Upper lobe of right lung (tissue), 1 donor: Measurements from ENCODE around the gene PLCB1. TPM values are rescaled to one million over a fixed set of nuclear protein-coding genes. Genes with fewer than 3 reads are reported as not detected.

Experiments used
- ATAC-seq: fragments of 200-7000 bp; cut with Tn5 transposase; one replicate; pipeline ENCODE4 v1.9.1; 2020; ENCODE audit warnings: mild to moderate bottlenecking, moderate library complexity
- DNase-seq: peaks from one replicate; pipeline ENCODE4 v3.0.0-alpha.2; 2020
- H3K27ac ChIP-seq: fragments of 200-600 bp; one replicate; pipeline ENCODE4 v1.8.0; 2022
- H3K27me3 ChIP-seq: fragments of 200-600 bp; one replicate; pipeline ENCODE4 v1.8.0; 2022; ENCODE audit warnings: mild to moderate bottlenecking
- H3K36me3 ChIP-seq: fragments of 200-600 bp; one replicate; pipeline ENCODE4 v1.8.0; 2022
- H3K4me1 ChIP-seq: fragments of 200-600 bp; one replicate; pipeline ENCODE4 v1.8.0; 2022
- H3K4me3 ChIP-seq: fragments of 200-600 bp; one replicate; pipeline ENCODE4 v1.8.0; 2022; ENCODE audit warnings: mild to moderate bottlenecking
- H3K9me3 ChIP-seq: fragments of 200-600 bp; one replicate; pipeline ENCODE4 v1.8.0; 2022
- CTCF ChIP-seq: fragments of 200-600 bp; IDR thresholded peaks from one replicate; pipeline ENCODE4 v1.8.0; 2022; ENCODE audit warnings: antibody characterized with exemption
- intact Hi-C: fragments of 100-400 bp; cut with DNase I; formaldehyde crosslinking; loops from one replicate; pipeline ENCODE4 v1.11.0; 2022
- total RNA-seq: library from RNA; stranded (reverse); fragmentation: NEBNext Ultra II Directional; extraction: Animal tissue kit (Norgen Biotek cat#: 25700); gene quantifications from one replicate; pipeline ENCODE4 v1.2.1, GENCODE V29; 2021
- donor health status: DM: no; HTN: yes; CAD: no; lungs with severe emphysema.

PLCB1 gene
- total RNA-seq, 1 donor from 2014 or later = 12.4 TPM

- Histone ChIP-seq H3K27ac (no peak overlapping the region), H3K9me3 (no peaks in the 10 kb centered on the region), H3K4me3 (no peak overlapping the region), H3K4me1 (no peaks in the 10 kb centered on the region), H3K27me3 (no peaks in the 10 kb centered on the region), H3K36me3 (no peaks in the 10 kb centered on the region)
- no peak for ATAC-seq
- DNase-seq = no peak
- intact Hi-C loops = no loop called here
- TF ChIP-seq CTCF = no peak
These were observed 220.4 kb downstream of the PLCB1 start for GRCh38 chr20:8352486-8352885.

GRCh38 chr20:8353512-8353911 lies 221.4 kb downstream of the PLCB1 start:
- H3K4me1 ChIP-seq = no peaks in the 10 kb centered on the region
- intact Hi-C loops = no loop called here
- no peak overlapping the region for H3K4me3 ChIP-seq
- H3K9me3 ChIP-seq = no peaks in the 10 kb centered on the region
- H3K27me3 ChIP-seq = no peaks in the 10 kb centered on the region
- no peak for TF ChIP-seq CTCF
- no peak for ATAC-seq
- DNase-seq = no peak
- H3K27ac ChIP-seq = no peak overlapping the region
- no peaks in the 10 kb centered on the region for H3K36me3 ChIP-seq

GRCh38 chr20:8355453-8355852 lies 223.4 kb downstream of the PLCB1 start:
- no peak for ATAC-seq
- no peak for DNase-seq
- H3K36me3 ChIP-seq = no peaks in the 10 kb centered on the region
- TF ChIP-seq CTCF = no peak
- intact Hi-C loops = no loop called here
- H3K27ac ChIP-seq = no peak overlapping the region
- H3K9me3 ChIP-seq = no peaks in the 10 kb centered on the region
- H3K4me1 ChIP-seq = no peaks in the 10 kb centered on the region
- H3K27me3 ChIP-seq = no peaks in the 10 kb centered on the region
- no peak overlapping the region for H3K4me3 ChIP-seq

GRCh38 chr20:8356806-8357205 lies 224.7 kb downstream of the PLCB1 start:
- Histone ChIP-seq H3K36me3 (no peaks in the 10 kb centered on the region), H3K9me3 (no peaks in the 10 kb centered on the region), H3K4me3 (no peak overlapping the region), H3K27ac (no peak overlapping the region), H3K27me3 (no peaks in the 10 kb centered on the region), H3K4me1 (no peaks in the 10 kb centered on the region)
- no peak for ATAC-seq
- no peak for DNase-seq
- intact Hi-C loops = no loop called here
- no peak for TF ChIP-seq CTCF

GRCh38 chr20:8357703-8358102 lies 225.6 kb downstream of the PLCB1 start:
- no peaks in the 10 kb centered on the region for H3K36me3 ChIP-seq
- DNase-seq (no peak), ATAC-seq (no peak)
- H3K4me1 ChIP-seq = no peaks in the 10 kb centered on the region
- intact Hi-C loops = no loop called here
- H3K9me3 ChIP-seq = no peaks in the 10 kb centered on the region
- H3K27me3 ChIP-seq = no peaks in the 10 kb centered on the region
- TF ChIP-seq CTCF = no peak
- H3K27ac ChIP-seq = no peak overlapping the region
- H3K4me3 ChIP-seq = no peak overlapping the region

DNA sequence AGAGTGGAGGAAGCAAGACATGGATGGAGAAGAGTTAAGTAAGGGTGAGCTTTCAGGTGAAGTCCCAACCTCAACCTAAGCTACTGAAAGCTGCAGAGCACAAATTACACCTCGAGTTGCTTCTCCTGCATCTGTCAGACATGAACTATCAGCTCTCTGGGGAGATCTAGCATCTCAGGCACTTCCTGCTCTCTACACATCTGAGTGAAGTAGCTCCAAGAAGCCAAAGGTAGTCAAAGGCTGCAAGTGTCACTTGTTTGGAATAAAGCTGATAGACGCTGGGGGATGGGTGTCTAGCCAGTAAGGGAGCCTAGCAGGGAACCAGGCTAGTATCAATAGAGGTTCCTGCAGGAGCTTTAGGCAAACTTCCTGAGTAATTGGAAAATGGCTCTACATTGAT lies 228.0 kb downstream of the PLCB1 start:
- ATAC-seq (no peak), DNase-seq (no peak)
- intact Hi-C loops = no loop called here
- Histone ChIP-seq H3K4me1 (no peaks in the 10 kb centered on the region), H3K9me3 (no peaks in the 10 kb centered on the region), H3K4me3 (no peak overlapping the region), H3K27ac (no peak overlapping the region), H3K27me3 (no peaks in the 10 kb centered on the region), H3K36me3 (no peaks in the 10 kb centered on the region)
- no peak for TF ChIP-seq CTCF
